Effector CD8-positive, alpha-beta T cell (primary cell): ENCODE measurements around the gene CPLANE2.
"Not testable (repeated sequence)": the region's sequence is repeated elsewhere in the genome, so short reads cannot be mapped to it uniquely, and the experiment has no call there.

Experiments used
- DNase-seq: peaks from one replicate; lab custom pipeline; 2025; lab: John Stamatoyannopoulos, UW
- total RNA-seq, 4 experiments: gene quantifications; one replicate each; lab custom pipeline; 2026; lab: John Stamatoyannopoulos, UW

CPLANE2 gene
- total RNA-seq: 6.5 to 11.6 (median 7.4) reads per million in 4 experiments

DNA sequence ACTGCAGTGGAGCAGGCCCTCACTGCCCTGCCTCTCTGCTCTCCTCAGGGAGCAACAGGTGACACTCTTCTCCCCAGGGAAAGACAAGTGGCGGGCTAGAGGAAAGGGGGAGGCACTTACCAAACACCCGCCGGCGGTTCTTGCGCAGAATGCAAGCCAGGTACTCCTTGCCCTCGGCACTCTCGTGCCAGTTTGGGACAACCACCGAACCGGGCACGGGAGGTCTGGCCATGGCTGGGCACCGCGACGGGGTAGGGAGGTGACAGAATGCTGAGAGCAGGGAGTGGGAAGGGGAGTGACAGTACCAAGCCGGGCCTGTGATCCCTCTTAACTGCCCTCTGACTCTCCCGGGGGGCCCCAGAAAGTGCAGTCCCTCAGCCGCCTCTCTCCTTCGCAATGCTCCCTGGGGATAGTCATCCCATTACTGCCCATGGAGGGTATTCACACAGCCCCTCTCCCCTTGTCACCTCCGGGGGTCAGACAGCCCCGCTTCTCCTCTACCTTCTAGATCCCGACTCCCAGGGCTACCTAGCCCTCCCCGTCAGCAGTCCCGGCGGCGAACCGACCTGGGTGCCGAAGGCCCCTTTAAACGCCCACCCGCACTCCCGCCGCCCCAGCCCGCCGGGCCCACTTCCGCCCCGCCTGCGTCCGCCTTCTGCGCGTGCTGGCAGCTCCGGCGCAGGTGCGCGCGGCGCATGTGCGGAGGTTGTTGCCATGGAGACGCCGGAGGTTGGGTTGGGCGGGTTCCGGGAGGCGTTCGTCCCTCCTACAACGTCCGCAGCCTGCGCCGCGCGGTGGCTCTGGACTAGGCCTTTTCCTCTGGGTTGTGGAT is at the start of gene CPLANE2:
Gene CPLANE2 (minus strand): TSS at position 673 of the 832 bp plus-strand sequence. CDS start 441 bp downstream, at position 232.
- peak; percentile 92 for DNase-seq

DNA sequence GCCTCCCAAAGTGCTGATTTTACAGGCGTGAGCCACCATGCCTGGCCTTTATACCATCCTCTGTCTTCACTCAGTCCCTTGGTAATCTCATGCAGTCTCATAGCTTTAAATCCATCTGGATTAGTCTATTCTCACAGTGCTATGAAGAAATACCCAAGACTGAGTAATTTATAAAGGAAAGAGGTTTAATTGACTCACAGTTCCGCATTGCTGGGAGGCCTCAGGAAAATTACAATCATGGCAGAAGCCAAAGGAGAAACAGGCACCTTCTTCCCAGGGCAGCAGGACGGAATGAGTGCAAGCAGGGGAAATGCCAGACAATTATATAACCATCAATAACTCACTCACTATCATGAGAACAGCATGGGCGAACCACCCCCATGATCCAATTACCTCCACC is 49.1 kb upstream of the CPLANE2 start:
- DNase-seq: no peak

GRCh38 chr1:16281765-16282164 is 44.8 kb upstream of the CPLANE2 start:
- no peak for DNase-seq

- DNase-seq: no peak
These were observed 42.2 kb upstream of the CPLANE2 start for GRCh38 chr1:16279186-16279585.

- DNase-seq: no peak
These were observed 39.5 kb upstream of the CPLANE2 start for GRCh38 chr1:16276302-16277030.

DNA sequence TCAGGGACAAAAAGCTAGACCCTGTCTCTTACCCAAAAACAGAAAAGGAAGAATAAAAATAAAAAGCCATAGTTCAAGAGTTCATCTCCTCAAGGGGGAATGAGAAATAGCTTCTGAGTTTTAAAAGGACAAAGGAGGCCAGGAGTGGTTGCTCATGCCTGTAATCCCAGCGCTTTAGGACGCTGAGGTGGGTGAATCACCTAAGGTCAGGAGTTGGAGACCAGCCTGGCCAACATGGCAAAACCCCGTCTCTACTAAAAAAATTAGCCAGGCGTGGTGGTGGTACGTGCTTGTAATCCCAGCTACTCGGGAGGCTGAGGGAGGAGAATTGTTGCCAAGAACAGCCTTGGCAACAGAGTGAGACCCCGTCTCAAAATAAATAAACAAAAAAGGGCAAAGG is 38.6 kb upstream of the CPLANE2 start:
- DNase-seq: no peak

- DNase-seq: no peak
These were observed 30.8 kb upstream of the CPLANE2 start for GRCh38 chr1:16267690-16268180.

DNA sequence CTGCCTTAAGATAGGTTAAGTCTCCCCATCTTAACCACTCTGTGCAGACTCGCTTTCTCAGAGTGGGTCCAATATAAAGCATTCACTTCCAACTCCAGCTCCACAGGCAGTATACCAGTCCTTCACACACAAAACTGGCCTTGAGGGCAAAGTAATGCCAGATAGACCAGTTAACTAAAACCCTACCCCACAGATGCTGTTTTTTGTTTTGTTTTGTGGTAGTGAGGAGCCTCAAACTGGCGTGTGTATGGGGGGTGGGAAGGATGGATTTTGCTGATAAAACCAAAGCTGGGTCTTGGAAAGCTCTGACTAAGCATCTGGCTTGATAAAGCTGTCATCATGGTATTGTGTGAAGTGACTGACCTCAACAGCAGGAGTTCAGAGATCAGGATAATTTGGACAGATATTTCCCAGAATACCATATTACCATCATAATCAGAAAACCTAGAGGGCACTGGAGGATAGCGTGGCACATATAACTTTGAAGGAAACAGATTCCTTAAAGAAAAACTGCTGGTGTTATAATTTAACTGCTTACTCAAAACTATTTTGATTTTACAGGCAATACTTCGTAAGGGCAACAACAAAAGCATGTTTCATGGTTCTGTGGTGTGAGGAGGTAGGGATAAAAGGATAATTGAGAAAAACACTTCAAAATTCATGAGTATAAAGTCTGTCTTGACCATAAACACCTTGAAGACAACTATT is 29.6 kb upstream of the CPLANE2 start:
- DNase-seq: no peak

- DNase-seq: no peak
These were observed 25.1 kb upstream of the CPLANE2 start for GRCh38 chr1:16262067-16262466.

- no peak for DNase-seq
These were observed 23.8 kb upstream of the CPLANE2 start for GRCh38 chr1:16260814-16261213.

GRCh38 chr1:16258591-16259135 is 21.7 kb upstream of the CPLANE2 start:
- no peak for DNase-seq

DNA sequence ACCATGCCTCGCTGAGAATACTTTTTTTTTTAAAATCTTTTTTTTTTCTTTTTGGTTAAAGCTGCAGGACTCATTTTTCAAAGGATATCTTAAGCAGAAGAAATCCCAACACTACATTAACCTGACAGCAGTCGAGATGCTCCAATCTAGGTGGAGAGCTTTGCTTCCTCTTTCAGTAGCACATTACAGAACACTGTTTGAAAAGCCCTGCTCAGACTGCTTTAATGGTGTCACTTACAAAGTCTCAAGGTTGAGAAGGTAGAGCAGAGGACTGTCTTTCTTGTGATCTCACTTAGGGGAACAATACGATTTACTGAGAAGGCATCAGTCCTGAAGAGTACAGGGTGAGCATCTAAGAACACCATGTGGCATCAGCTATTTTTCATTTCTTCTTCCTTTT is 21.0 kb upstream of the CPLANE2 start:
- no peak for DNase-seq

GRCh38 chr1:16257556-16257955 is 20.6 kb upstream of the CPLANE2 start:
- not testable (repeated sequence) for DNase-seq

DNA sequence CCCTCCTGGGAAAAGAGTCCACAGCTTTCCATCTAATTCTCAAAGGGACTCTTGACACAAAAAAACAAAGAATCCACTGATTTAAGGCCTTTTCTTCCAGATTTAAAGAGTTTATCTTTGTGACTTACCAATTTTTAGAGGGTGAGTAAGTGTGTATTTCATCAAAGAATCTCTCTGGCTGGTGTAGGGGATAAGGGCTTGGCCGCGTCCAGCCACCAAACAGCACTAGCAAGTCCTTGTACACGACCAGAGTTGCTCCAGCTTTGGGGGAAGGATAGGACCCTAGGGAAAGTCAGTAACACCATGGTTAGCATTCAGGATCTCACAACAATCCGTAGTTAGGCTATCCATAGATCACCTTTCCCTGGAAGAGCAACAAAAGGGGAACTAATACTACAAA is 19.5 kb upstream of the CPLANE2 start:
- DNase-seq: no peak

DNA sequence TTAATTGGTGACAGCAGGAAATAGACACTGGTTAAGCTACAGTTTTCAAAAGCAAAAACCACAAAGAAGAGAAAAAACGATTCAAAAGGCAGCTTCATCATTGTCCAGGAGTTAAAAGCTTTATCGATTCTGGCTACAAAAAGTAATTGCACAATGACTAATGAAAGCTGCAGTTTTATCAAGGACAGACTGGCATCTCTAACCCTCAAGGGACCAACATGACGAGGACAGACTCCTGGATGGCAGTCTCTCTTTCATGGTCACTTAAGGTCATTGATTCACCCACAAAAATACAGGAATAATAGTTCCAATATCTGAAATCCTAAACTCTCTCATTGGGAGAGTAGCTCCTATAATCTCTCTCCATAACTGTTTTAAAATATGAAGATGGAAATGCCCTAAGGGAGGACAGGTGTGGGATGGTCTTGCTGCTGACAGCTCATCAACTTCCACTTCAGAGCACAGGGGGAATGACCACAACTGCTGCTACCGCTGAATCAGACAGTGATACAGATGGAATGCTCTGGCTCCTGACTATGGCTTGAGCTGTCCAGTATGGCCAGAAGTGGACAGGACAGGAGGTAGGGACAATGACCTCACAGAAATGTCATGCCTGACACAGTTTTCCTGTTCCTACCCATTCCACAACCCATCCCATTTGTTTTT is 17.4 kb upstream of the CPLANE2 start:
- DNase-seq: no peak

DNA sequence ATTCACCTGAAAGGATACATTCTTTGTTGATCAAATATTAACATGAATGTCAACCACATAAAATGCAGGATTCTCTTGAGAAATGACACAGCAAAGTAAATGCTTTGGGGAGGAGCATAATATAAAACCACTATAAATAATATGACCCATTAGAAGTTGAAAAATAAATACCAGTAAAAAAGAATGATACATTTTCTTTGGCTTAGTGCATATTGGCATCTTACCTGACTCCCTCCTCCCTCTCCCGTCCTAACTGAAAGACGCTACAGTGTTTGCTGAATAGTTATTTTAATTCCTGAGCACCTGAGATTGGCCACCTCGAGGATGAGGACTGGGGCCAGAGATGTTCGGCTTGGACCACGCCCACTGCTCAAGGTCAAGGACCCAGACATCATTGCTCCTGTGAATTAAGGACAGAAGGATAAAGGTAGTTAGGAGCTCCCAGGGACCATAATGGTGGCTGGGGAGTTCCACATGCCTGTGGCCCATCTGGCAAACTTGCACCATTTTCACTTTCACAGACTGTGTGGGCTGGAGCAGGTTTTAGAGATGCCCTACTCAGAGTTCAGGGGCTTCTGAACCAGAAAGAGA is 16.4 kb upstream of the CPLANE2 start:
- DNase-seq: no peak

- no peak for DNase-seq
These were observed 15.9 kb upstream of the CPLANE2 start for GRCh38 chr1:16252912-16253311.

GRCh38 chr1:16251381-16251780 is 14.4 kb upstream of the CPLANE2 start:
- no peak for DNase-seq

GRCh38 chr1:16250524-16251251 is 13.7 kb upstream of the CPLANE2 start:
- DNase-seq: no peak

GRCh38 chr1:16249596-16250241 is 12.7 kb upstream of the CPLANE2 start:
- DNase-seq: no peak
